Measurements from ENCODE around the gene CBX4. TPM values are rescaled to one million over a fixed set of nuclear protein-coding genes. Genes with fewer than 3 reads are reported as not detected.

CBX4 gene
- total and polyA plus RNA-seq, 2 of the 13 experiments (the other 11 are each of a cell fraction or from before 2014, with no cell fraction given), result 25.8 to 50.8 TPM

DNA sequence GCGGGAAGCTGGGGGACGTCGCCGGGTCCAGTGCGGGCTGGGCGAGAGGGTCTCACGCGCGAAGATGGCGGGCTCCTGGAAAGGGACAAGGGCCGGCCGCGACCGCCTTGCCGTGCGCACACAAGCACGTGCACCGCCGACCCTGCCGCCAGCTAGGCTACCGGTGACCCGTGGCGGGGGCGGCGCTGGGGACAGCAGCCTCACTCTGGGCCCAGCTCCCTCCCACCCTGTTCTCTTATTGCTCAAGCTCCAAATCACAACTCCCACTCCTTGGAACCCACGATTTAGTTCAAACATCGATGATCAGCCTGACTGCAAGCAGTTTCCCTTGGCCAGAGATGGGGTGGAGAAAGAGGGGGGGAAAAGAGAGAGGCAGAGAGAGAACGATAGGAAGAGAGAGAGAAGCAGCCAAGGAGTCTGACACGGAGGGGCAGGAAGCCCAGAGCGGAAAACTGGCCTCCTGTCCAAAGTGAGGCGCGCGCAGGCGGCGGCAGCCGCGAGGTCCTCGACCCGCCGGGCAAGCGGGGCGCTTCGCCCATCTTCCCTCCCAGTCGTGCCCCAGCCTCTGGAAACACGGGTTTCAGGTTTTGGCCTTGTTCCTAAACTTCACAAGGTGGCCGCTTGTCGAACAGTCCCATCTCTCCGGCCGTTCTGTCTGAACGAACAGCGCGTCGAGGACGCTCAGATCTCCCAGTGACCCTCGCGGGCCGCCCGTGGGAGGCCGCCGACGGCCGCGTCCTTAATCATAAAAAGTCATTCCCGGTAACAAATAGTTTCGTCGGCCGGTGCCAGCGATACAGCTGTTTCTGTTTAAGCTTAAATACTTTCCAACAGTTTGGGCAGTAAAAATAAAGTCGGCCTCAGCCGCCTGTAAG lies 40.7 kb downstream of the CBX4 start (continued):
- TF ChIP-seq, protein P1, sequence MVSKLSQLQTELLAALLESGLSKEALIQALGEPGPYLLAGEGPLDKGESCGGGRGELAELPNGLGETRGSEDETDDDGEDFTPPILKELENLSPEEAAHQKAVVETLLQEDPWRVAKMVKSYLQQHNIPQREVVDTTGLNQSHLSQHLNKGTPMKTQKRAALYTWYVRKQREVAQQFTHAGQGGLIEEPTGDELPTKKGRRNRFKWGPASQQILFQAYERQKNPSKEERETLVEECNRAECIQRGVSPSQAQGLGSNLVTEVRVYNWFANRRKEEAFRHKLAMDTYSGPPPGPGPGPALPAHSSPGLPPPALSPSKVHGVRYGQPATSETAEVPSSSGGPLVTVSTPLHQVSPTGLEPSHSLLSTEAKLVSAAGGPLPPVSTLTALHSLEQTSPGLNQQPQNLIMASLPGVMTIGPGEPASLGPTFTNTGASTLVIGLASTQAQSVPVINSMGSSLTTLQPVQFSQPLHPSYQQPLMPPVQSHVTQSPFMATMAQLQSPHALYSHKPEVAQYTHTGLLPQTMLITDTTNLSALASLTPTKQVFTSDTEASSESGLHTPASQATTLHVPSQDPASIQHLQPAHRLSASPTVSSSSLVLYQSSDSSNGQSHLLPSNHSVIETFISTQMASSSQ (IDR thresholded peaks at IDR 0.05; ENCODE audit: low read depth), result no peak
- TF ChIP-seq, protein P1 (CRISPR knock-in tag; IDR thresholded peaks at IDR 0.05; ENCODE audit: borderline replicate concordance), result no peak
- no peak for TF ChIP-seq ONECUT2 (CRISPR knock-in tag; IDR thresholded peaks at IDR 0.05)
- no peak for TF ChIP-seq BORCS8-MEF2B (CRISPR knock-in tag; IDR thresholded peaks at IDR 0.05)
- TF ChIP-seq ZNF703 (CRISPR knock-in tag; IDR thresholded peaks at IDR 0.05; ENCODE audit: borderline replicate concordance), result no peak; the same call in 1 of the 2 replicates
- TF ChIP-seq NFIB (CRISPR knock-in tag; IDR thresholded peaks at IDR 0.05; ENCODE audit: borderline replicate concordance), result no peak
- no peak for TF ChIP-seq THYN1 (CRISPR knock-in tag; IDR thresholded peaks at IDR 0.05; ENCODE audit: borderline replicate concordance, low read depth)
- TF ChIP-seq, protein P2, sequence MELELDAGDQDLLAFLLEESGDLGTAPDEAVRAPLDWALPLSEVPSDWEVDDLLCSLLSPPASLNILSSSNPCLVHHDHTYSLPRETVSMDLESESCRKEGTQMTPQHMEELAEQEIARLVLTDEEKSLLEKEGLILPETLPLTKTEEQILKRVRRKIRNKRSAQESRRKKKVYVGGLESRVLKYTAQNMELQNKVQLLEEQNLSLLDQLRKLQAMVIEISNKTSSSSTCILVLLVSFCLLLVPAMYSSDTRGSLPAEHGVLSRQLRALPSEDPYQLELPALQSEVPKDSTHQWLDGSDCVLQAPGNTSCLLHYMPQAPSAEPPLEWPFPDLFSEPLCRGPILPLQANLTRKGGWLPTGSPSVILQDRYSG (CRISPR knock-in tag; IDR thresholded peaks at IDR 0.05), result no peak
- no peak for TF ChIP-seq ZNF510 (CRISPR knock-in tag; IDR thresholded peaks at IDR 0.05; ENCODE audit: low read depth)
- TF ChIP-seq, protein P3, sequence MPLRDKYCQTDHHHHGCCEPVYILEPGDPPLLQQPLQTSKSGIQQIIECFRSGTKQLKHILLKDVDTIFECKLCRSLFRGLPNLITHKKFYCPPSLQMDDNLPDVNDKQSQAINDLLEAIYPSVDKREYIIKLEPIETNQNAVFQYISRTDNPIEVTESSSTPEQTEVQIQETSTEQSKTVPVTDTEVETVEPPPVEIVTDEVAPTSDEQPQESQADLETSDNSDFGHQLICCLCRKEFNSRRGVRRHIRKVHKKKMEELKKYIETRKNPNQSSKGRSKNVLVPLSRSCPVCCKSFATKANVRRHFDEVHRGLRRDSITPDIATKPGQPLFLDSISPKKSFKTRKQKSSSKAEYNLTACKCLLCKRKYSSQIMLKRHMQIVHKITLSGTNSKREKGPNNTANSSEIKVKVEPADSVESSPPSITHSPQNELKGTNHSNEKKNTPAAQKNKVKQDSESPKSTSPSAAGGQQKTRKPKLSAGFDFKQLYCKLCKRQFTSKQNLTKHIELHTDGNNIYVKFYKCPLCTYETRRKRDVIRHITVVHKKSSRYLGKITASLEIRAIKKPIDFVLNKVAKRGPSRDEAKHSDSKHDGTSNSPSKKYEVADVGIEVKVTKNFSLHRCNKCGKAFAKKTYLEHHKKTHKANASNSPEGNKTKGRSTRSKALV (CRISPR knock-in tag; IDR thresholded peaks at IDR 0.05), result peak; percentile 51; the same call in 1 of the 2 replicates
- TF ChIP-seq ZNF383 (CRISPR knock-in tag; IDR thresholded peaks at IDR 0.05; ENCODE audit: borderline replicate concordance), result no peak
- no peak for TF ChIP-seq KDM1A (CRISPR knock-in tag; IDR thresholded peaks at IDR 0.05)
- TF ChIP-seq ZNF138 (CRISPR knock-in tag; IDR thresholded peaks at IDR 0.05; ENCODE audit: low read depth), result no peak
- TF ChIP-seq ZSCAN21 (CRISPR knock-in tag; IDR thresholded peaks at IDR 0.05; ENCODE audit: borderline replicate concordance), result 0 out of 2 replicates have a peak, but pooled peaks have one; percentile 1
- TF ChIP-seq GATAD1 (CRISPR knock-in tag; IDR thresholded peaks at IDR 0.05), result no peak
- TF ChIP-seq TRIM24 (CRISPR knock-in tag; IDR thresholded peaks at IDR 0.05), result no peak
- no peak for TF ChIP-seq ZNF24 (IDR thresholded peaks at IDR 0.05)
- TF ChIP-seq, protein P4, sequence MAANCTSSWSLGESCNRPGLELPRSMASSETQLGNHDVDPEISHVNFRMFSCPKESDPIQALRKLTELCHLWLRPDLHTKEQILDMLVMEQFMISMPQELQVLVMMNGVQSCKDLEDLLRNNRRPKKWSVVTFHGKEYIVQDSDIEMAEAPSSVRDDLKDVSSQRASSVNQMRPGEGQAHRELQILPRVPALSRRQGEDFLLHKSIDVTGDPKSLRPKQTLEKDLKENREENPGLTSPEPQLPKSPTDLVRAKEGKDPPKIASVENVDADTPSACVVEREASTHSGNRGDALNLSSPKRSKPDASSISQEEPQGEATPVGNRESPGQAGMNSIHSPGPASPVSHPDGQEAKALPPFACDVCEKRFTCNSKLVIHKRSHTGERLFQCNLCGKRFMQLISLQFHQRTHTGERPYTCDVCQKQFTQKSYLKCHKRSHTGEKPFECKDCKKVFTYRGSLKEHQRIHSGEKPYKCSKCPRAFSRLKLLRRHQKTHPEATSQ (CRISPR knock-in tag; IDR thresholded peaks at IDR 0.05; ENCODE audit: borderline replicate concordance), result no peak
- TF ChIP-seq NR2C2 (CRISPR knock-in tag; IDR thresholded peaks at IDR 0.05; ENCODE audit: borderline replicate concordance), result no peak
- no peak for TF ChIP-seq MTA1 (CRISPR knock-in tag; IDR thresholded peaks at IDR 0.05; ENCODE audit: borderline replicate concordance)
- TF ChIP-seq NR2F1 (CRISPR knock-in tag; IDR thresholded peaks at IDR 0.05), result no peak
